ENCODE data around the gene CD200R1.

The CD200R1 gene

GRCh38 chr3:112976001-112976400, 1.1 kb upstream of the CD200R1 start:
- no peaks in the 10 kb centered on the region for H3K9me3 ChIP-seq (ENCODE audit: control insufficient read depth in 1 of 2, low read length in 2 of 2)
- no peak overlapping the region for H3K9ac ChIP-seq (ENCODE audit: low read depth in 1 of 2, low read length in 2 of 2)
- no peak overlapping the region for H3K27ac ChIP-seq (ENCODE audit: low read depth, low read length)
- H3K27me3 ChIP-seq (ENCODE audit: control insufficient read depth in 1 of 2, insufficient read depth in 2 of 2, low read length in 2 of 2), result no peaks in the 10 kb centered on the region
- H3K36me3 ChIP-seq (ENCODE audit: control insufficient read depth in 1 of 2, insufficient read depth in 2 of 2, low read length in 2 of 2), result no peaks in the 10 kb centered on the region
- no peaks in the 10 kb centered on the region for H3K4me1 ChIP-seq (ENCODE audit: control insufficient read depth in 1 of 2, insufficient read depth in 2 of 2, low read length in 2 of 2)
- no peak overlapping the region for H3K4me3 ChIP-seq (ENCODE audit: low read depth in 1 of 2, low read length in 2 of 2)

GRCh38 chr3:112974178-112974517, 755 bp downstream of the CD200R1 start:
- no peaks in the 10 kb centered on the region for H3K27me3 ChIP-seq (ENCODE audit: control insufficient read depth in 1 of 2, insufficient read depth in 2 of 2, low read length in 2 of 2)
- no peaks in the 10 kb centered on the region for H3K36me3 ChIP-seq (ENCODE audit: control insufficient read depth in 1 of 2, insufficient read depth in 2 of 2, low read length in 2 of 2)
- peak overlapping the region; percentile 1 to 31 for H3K9ac ChIP-seq (ENCODE audit: low read depth in 1 of 2, low read length in 2 of 2)
- no peak overlapping the region for H3K27ac ChIP-seq (ENCODE audit: low read depth, low read length)
- no peaks in the 10 kb centered on the region for H3K4me1 ChIP-seq (ENCODE audit: control insufficient read depth in 1 of 2, insufficient read depth in 2 of 2, low read length in 2 of 2)
- H3K9me3 ChIP-seq (ENCODE audit: control insufficient read depth in 1 of 2, low read length in 2 of 2), result no peaks in the 10 kb centered on the region
- peak overlapping the region; percentile 53 to 55 for H3K4me3 ChIP-seq (ENCODE audit: low read depth in 1 of 2, low read length in 2 of 2)

GRCh38 chr3:112973325-112974177, 1.4 kb downstream of the CD200R1 start:
- H3K4me1 ChIP-seq (ENCODE audit: control insufficient read depth in 1 of 2, insufficient read depth in 2 of 2, low read length in 2 of 2), result no peaks in the 10 kb centered on the region
- H3K27me3 ChIP-seq (ENCODE audit: control insufficient read depth in 1 of 2, insufficient read depth in 2 of 2, low read length in 2 of 2), result no peaks in the 10 kb centered on the region
- H3K4me3 ChIP-seq (ENCODE audit: low read depth in 1 of 2, low read length in 2 of 2), result peak overlapping the region; percentile 53 to 55
- H3K27ac ChIP-seq (ENCODE audit: low read depth, low read length), result no peak overlapping the region
- H3K9ac ChIP-seq (ENCODE audit: low read depth in 1 of 2, low read length in 2 of 2), result peak overlapping the region in 1 of 2 donors; percentile 31
- no peaks in the 10 kb centered on the region for H3K36me3 ChIP-seq (ENCODE audit: control insufficient read depth in 1 of 2, insufficient read depth in 2 of 2, low read length in 2 of 2)
- H3K9me3 ChIP-seq (ENCODE audit: control insufficient read depth in 1 of 2, low read length in 2 of 2), result no peaks in the 10 kb centered on the region

GRCh38 chr3:112972158-112972557, 2.7 kb downstream of the CD200R1 start:
- Histone ChIP-seq H3K27me3 (ENCODE audit: control insufficient read depth in 1 of 2, insufficient read depth in 2 of 2, low read length in 2 of 2) (no peaks in the 10 kb centered on the region), H3K4me1 (ENCODE audit: control insufficient read depth in 1 of 2, insufficient read depth in 2 of 2, low read length in 2 of 2) (no peaks in the 10 kb centered on the region), H3K9me3 (ENCODE audit: control insufficient read depth in 1 of 2, low read length in 2 of 2) (no peaks in the 10 kb centered on the region), H3K36me3 (ENCODE audit: control insufficient read depth in 1 of 2, insufficient read depth in 2 of 2, low read length in 2 of 2) (no peaks in the 10 kb centered on the region), H3K9ac (ENCODE audit: low read depth in 1 of 2, low read length in 2 of 2) (no peak overlapping the region), H3K4me3 (ENCODE audit: low read depth in 1 of 2, low read length in 2 of 2) (peak overlapping the region; percentile 1 to 7), H3K27ac (ENCODE audit: low read depth, low read length) (no peak overlapping the region)

- Histone ChIP-seq H3K36me3 (ENCODE audit: control insufficient read depth in 1 of 2, insufficient read depth in 2 of 2, low read length in 2 of 2) (no peaks in the 10 kb centered on the region), H3K9me3 (ENCODE audit: control insufficient read depth in 1 of 2, low read length in 2 of 2) (peaks cover 0 to 2% of the 10 kb centered on the region in 2 donors), H3K4me3 (ENCODE audit: low read depth in 1 of 2, low read length in 2 of 2) (no peak overlapping the region), H3K4me1 (ENCODE audit: control insufficient read depth in 1 of 2, insufficient read depth in 2 of 2, low read length in 2 of 2) (no peaks in the 10 kb centered on the region), H3K27ac (ENCODE audit: low read depth, low read length) (no peak overlapping the region), H3K27me3 (ENCODE audit: control insufficient read depth in 1 of 2, insufficient read depth in 2 of 2, low read length in 2 of 2) (no peaks in the 10 kb centered on the region), H3K9ac (ENCODE audit: low read depth in 1 of 2, low read length in 2 of 2) (no peak overlapping the region)
These were observed 7.1 kb downstream of the CD200R1 start for GRCh38 chr3:112967828-112968227.

- Histone ChIP-seq H3K27ac (ENCODE audit: low read depth, low read length) (no peak overlapping the region), H3K27me3 (ENCODE audit: control insufficient read depth in 1 of 2, insufficient read depth in 2 of 2, low read length in 2 of 2) (no peaks in the 10 kb centered on the region), H3K4me3 (ENCODE audit: low read depth in 1 of 2, low read length in 2 of 2) (no peak overlapping the region), H3K9me3 (ENCODE audit: control insufficient read depth in 1 of 2, low read length in 2 of 2) (peaks cover 0 to 2% of the 10 kb centered on the region in 2 donors), H3K36me3 (ENCODE audit: control insufficient read depth in 1 of 2, insufficient read depth in 2 of 2, low read length in 2 of 2) (no peaks in the 10 kb centered on the region), H3K9ac (ENCODE audit: low read depth in 1 of 2, low read length in 2 of 2) (no peak overlapping the region), H3K4me1 (ENCODE audit: control insufficient read depth in 1 of 2, insufficient read depth in 2 of 2, low read length in 2 of 2) (no peaks in the 10 kb centered on the region)
These were observed 7.5 kb downstream of the CD200R1 start for GRCh38 chr3:112967425-112967824.

- Histone ChIP-seq H3K27me3 (ENCODE audit: control insufficient read depth in 1 of 2, insufficient read depth in 2 of 2, low read length in 2 of 2) (no peaks in the 10 kb centered on the region), H3K27ac (ENCODE audit: low read depth, low read length) (no peak overlapping the region), H3K36me3 (ENCODE audit: control insufficient read depth in 1 of 2, insufficient read depth in 2 of 2, low read length in 2 of 2) (no peaks in the 10 kb centered on the region), H3K4me1 (ENCODE audit: control insufficient read depth in 1 of 2, insufficient read depth in 2 of 2, low read length in 2 of 2) (no peaks in the 10 kb centered on the region), H3K9ac (ENCODE audit: low read depth in 1 of 2, low read length in 2 of 2) (no peak overlapping the region), H3K9me3 (ENCODE audit: control insufficient read depth in 1 of 2, low read length in 2 of 2) (peaks cover 0 to 2% of the 10 kb centered on the region in 2 donors), H3K4me3 (ENCODE audit: low read depth in 1 of 2, low read length in 2 of 2) (no peak overlapping the region)
These were observed 8.3 kb downstream of the CD200R1 start for GRCh38 chr3:112966633-112967032.

- Histone ChIP-seq H3K27ac (ENCODE audit: low read depth, low read length) (no peak overlapping the region), H3K4me3 (ENCODE audit: low read depth in 1 of 2, low read length in 2 of 2) (no peak overlapping the region), H3K36me3 (ENCODE audit: control insufficient read depth in 1 of 2, insufficient read depth in 2 of 2, low read length in 2 of 2) (no peaks in the 10 kb centered on the region), H3K9me3 (ENCODE audit: control insufficient read depth in 1 of 2, low read length in 2 of 2) (peaks cover 0 to 2% of the 10 kb centered on the region in 2 donors), H3K4me1 (ENCODE audit: control insufficient read depth in 1 of 2, insufficient read depth in 2 of 2, low read length in 2 of 2) (no peaks in the 10 kb centered on the region), H3K9ac (ENCODE audit: low read depth in 1 of 2, low read length in 2 of 2) (no peak overlapping the region), H3K27me3 (ENCODE audit: control insufficient read depth in 1 of 2, insufficient read depth in 2 of 2, low read length in 2 of 2) (no peaks in the 10 kb centered on the region)
These were observed 9.2 kb downstream of the CD200R1 start for GRCh38 chr3:112965656-112966055.

- no peaks in the 10 kb centered on the region for H3K27me3 ChIP-seq (ENCODE audit: control insufficient read depth in 1 of 2, insufficient read depth in 2 of 2, low read length in 2 of 2)
These were observed 11.2 kb downstream of the CD200R1 start for GRCh38 chr3:112963683-112964082.

GRCh38 chr3:112958811-112959560, 15.9 kb downstream of the CD200R1 start:
- H3K9ac ChIP-seq (ENCODE audit: low read depth in 1 of 2, low read length in 2 of 2), result no peak overlapping the region
- H3K27ac ChIP-seq (ENCODE audit: low read depth, low read length), result no peak overlapping the region

More at GRCh38 chr3:112963683-112964082, 11.2 kb downstream of the CD200R1 start:
- peaks cover 0 to 2% of the 10 kb centered on the region in 2 donors for H3K9me3 ChIP-seq (ENCODE audit: control insufficient read depth in 1 of 2, low read length in 2 of 2)
- H3K4me3 ChIP-seq (ENCODE audit: low read depth in 1 of 2, low read length in 2 of 2), result no peak overlapping the region
- H3K9ac ChIP-seq (ENCODE audit: low read depth in 1 of 2, low read length in 2 of 2), result no peak overlapping the region
- H3K36me3 ChIP-seq (ENCODE audit: control insufficient read depth in 1 of 2, insufficient read depth in 2 of 2, low read length in 2 of 2), result no peaks in the 10 kb centered on the region
- no peak overlapping the region for H3K27ac ChIP-seq (ENCODE audit: low read depth, low read length)
- H3K4me1 ChIP-seq (ENCODE audit: control insufficient read depth in 1 of 2, insufficient read depth in 2 of 2, low read length in 2 of 2), result no peaks in the 10 kb centered on the region

More at GRCh38 chr3:112958811-112959560, 15.9 kb downstream of the CD200R1 start:
- peaks cover 0 to 2% of the 10 kb centered on the region in 2 donors for H3K9me3 ChIP-seq (ENCODE audit: control insufficient read depth in 1 of 2, low read length in 2 of 2)
- H3K4me3 ChIP-seq (ENCODE audit: low read depth in 1 of 2, low read length in 2 of 2), result peak overlapping the region; percentile 23 to 46
- no peaks in the 10 kb centered on the region for H3K4me1 ChIP-seq (ENCODE audit: control insufficient read depth in 1 of 2, insufficient read depth in 2 of 2, low read length in 2 of 2)
- H3K27me3 ChIP-seq (ENCODE audit: control insufficient read depth in 1 of 2, insufficient read depth in 2 of 2, low read length in 2 of 2), result no peaks in the 10 kb centered on the region
- no peaks in the 10 kb centered on the region for H3K36me3 ChIP-seq (ENCODE audit: control insufficient read depth in 1 of 2, insufficient read depth in 2 of 2, low read length in 2 of 2)
